ENCODE data around the gene PDE4C. TPM values are rescaled to one million over a fixed set of nuclear protein-coding genes. Genes with fewer than 3 reads are reported as not detected.

Gene PDE4C
- polyA plus RNA-seq, 1 donor from 2014 or later = 1.6 TPM

DNA sequence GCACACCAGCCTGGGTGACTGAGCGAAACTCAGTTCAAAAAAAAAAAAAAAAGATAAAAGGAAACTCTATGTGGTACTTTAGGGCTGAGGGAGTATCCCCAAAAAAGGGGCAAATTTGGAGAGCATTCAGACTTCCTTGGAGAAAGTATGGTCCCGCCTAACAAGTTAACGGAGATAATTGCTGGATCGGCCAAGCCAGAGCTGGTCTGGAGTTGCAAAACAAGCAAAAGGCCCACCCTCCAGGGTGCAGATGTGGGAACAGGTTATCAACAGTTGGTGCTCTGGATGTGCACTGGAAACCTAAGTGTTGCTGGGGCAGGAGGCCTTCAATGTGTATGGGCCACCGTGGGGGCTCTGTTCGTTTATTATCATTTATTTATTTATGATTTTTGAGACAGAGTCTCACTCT, 45.2 kb upstream of the PDE4C start:
- Histone ChIP-seq H3K9me2 (ENCODE audit: insufficient read depth, low read length) (no peaks in the 10 kb centered on the region), H4K20me1 (ENCODE audit: insufficient read depth) (peaks cover 17% of the 10 kb centered on the region), H3F3A (ENCODE audit: insufficient read depth, low read length, poor library complexity, severe bottlenecking) (no peaks in the 10 kb centered on the region), H3K4me3 (ENCODE audit: low read length) (no peak overlapping the region), H3K79me2 (replicated peaks; ENCODE audit: insufficient read depth, low read length) (peaks cover 25% of the 10 kb centered on the region), H3K9me3 (ENCODE audit: low read length) (no peaks in the 10 kb centered on the region), H2AFZ (ENCODE audit: low read depth, low read length) (no peak overlapping the region), H3K4me2 (ENCODE audit: low read length) (no peak overlapping the region), H3K36me3 (ENCODE audit: insufficient read depth, low read length) (peaks cover 6% of the 10 kb centered on the region), H3K9ac (ENCODE audit: low read length) (no peak overlapping the region), H3K27ac (ENCODE audit: low read length) (no peak overlapping the region), H3K27me3 (ENCODE audit: insufficient read depth, low read depth, low read length) (no peaks in the 10 kb centered on the region)
- TF ChIP-seq POLR2AphosphoS5 (IDR thresholded peaks at IDR 0.05) (no peak), REST (IDR thresholded peaks at IDR 0.05; ENCODE audit: borderline replicate concordance) (no peak), RAD21 (conservative IDR thresholded peaks at IDR 0.05) (no peak), EZH2 (IDR thresholded peaks at IDR 0.05; ENCODE audit: borderline replicate concordance, insufficient read depth, low read length, poor library complexity, severe bottlenecking) (no peak), CTCF (IDR thresholded peaks at IDR 0.05; ENCODE audit: poor library complexity, severe bottlenecking) (no peak), SMC3 (conservative IDR thresholded peaks at IDR 0.05; ENCODE audit: poor library complexity) (no peak), TAF1 (IDR thresholded peaks at IDR 0.05; ENCODE audit: low read depth) (no peak), EP300 (conservative IDR thresholded peaks at IDR 0.05; ENCODE audit: poor library complexity, severe bottlenecking) (no peak), MXI1 (conservative IDR thresholded peaks at IDR 0.05; ENCODE audit: poor library complexity, severe bottlenecking) (no peak)

- peaks cover 10% of the 10 kb centered on the region for H4K20me1 ChIP-seq (ENCODE audit: insufficient read depth)
- TF ChIP-seq RAD21 (conservative IDR thresholded peaks at IDR 0.05) = no peak
- no peak for TF ChIP-seq MXI1 (conservative IDR thresholded peaks at IDR 0.05; ENCODE audit: poor library complexity, severe bottlenecking)
- TF ChIP-seq POLR2AphosphoS5 (IDR thresholded peaks at IDR 0.05) = no peak
- no peak for TF ChIP-seq TAF1 (IDR thresholded peaks at IDR 0.05; ENCODE audit: low read depth)
- no peaks in the 10 kb centered on the region for H3F3A ChIP-seq (ENCODE audit: insufficient read depth, low read length, poor library complexity, severe bottlenecking)
- H3K36me3 ChIP-seq (ENCODE audit: insufficient read depth, low read length) = peaks cover 6% of the 10 kb centered on the region
- no peaks in the 10 kb centered on the region for H3K9me2 ChIP-seq (ENCODE audit: insufficient read depth, low read length)
- no peaks in the 10 kb centered on the region for H3K9me3 ChIP-seq (ENCODE audit: low read length)
- no peak overlapping the region for H3K4me2 ChIP-seq (ENCODE audit: low read length)
- H3K9ac ChIP-seq (ENCODE audit: low read length) = no peak overlapping the region
- H3K27me3 ChIP-seq (ENCODE audit: insufficient read depth, low read depth, low read length) = no peaks in the 10 kb centered on the region
- no peak overlapping the region for H3K4me3 ChIP-seq (ENCODE audit: low read length)
- no peak overlapping the region for H2AFZ ChIP-seq (ENCODE audit: low read depth, low read length)
- no peak overlapping the region for H3K27ac ChIP-seq (ENCODE audit: low read length)
- peaks cover 14% of the 10 kb centered on the region for H3K79me2 ChIP-seq (replicated peaks; ENCODE audit: insufficient read depth, low read length)
Measured at GRCh38 chr19:18270326-18270725, 44.1 kb upstream of the PDE4C start.

All from neural cell (in vitro differentiated cells).